ENCODE results near the gene CCDC198. TPM values are rescaled to one million over a fixed set of nuclear protein-coding genes. Genes with fewer than 3 reads are reported as not detected.

Gene CCDC198
- total RNA-seq, 4 donors from 2014 or later: not detected

DNA sequence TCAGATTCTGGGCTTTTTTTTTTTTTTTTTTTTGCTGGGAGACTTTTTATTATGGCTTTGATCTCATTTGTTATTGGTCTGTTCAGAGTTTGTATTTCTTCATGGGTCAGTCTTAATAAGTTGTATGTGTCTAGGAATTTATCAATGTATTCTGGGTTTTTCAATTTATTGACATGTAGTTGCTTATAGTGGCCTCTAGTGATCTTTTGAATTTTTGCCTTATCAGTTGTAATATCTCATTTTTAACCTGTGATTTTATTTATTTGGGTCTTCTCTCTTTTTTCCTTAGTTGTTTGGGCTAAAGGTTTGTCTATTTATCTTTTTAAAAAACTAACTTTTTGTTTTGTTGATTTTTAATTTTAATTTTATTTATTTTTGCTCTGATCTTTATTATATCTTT, 57.7 kb downstream of the CCDC198 start:
- TF ChIP-seq CTCF (IDR thresholded peaks at IDR 0.05) (no peak), POLR2A (IDR thresholded peaks at IDR 0.05) (no peak)

GRCh38 chr14:57420986-57421385, 72.7 kb downstream of the CCDC198 start:
- intact Hi-C loops (cut with DNase I): no loop called here
- WGBS, 2 donors: 80% methylated on average over 3 of the region's 3 CpGs
- Histone ChIP-seq H3K36me3 (no peaks in the 10 kb centered on the region), H3K4me3 (replicated peaks in 1 of 3) (no peak overlapping the region), H3K9me3 (no peaks in the 10 kb centered on the region), H3K27ac (no peak overlapping the region), H3K27me3 (no peaks in the 10 kb centered on the region), H3K4me1 (no peaks in the 10 kb centered on the region)
- TF ChIP-seq POLR2A (IDR thresholded peaks at IDR 0.05) (no peak), CTCF (IDR thresholded peaks at IDR 0.05) (no peak)
- no peak for DNase-seq

More for the DNA sequence above, 57.7 kb downstream of the CCDC198 start:
- H3K9me3 ChIP-seq: no peaks in the 10 kb centered on the region
- no peaks in the 10 kb centered on the region for H3K36me3 ChIP-seq
- H3K27me3 ChIP-seq: no peaks in the 10 kb centered on the region
- no peak for DNase-seq
- no peaks in the 10 kb centered on the region for H3K4me1 ChIP-seq
- H3K27ac ChIP-seq: no peak overlapping the region
- H3K4me3 ChIP-seq (replicated peaks in 1 of 3): no peak overlapping the region
- intact Hi-C loops (cut with DNase I): no loop called here

DNA sequence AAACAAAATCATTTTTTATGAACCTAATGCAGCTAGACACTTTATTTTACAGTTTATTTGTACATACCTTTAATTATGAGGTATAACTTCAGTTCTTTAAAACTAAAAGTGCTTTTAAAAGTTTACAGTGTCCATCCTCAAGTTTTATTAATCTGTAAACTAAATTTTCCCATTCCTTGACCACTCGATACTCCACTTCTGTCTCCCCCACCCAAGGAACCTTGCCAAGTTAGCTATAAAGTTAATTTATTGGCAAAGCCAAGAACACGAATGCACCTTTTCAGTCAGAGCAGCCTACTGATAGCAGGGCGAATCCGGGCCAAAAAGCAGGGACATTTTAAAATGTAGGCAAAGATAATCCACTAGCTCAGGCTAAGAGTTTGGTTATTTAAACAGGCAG, 73.6 kb downstream of the CCDC198 start:
- no peak for DNase-seq
- Histone ChIP-seq H3K36me3 (no peaks in the 10 kb centered on the region), H3K4me1 (no peaks in the 10 kb centered on the region), H3K27me3 (no peaks in the 10 kb centered on the region), H3K9me3 (no peaks in the 10 kb centered on the region), H3K27ac (no peak overlapping the region), H3K4me3 (replicated peaks in 1 of 3) (no peak overlapping the region)
- TF ChIP-seq POLR2A (IDR thresholded peaks at IDR 0.05) (no peak), CTCF (IDR thresholded peaks at IDR 0.05) (no peak)
- WGBS, 2 donors: 70 to 82% methylated on average over 4 of the region's 4 CpGs
- intact Hi-C loops (cut with DNase I): no loop called here

Other genes with a start within 250 kb of the CCDC198 start
- gene EXOC5, start 225.0 kb downstream of the CCDC198 start, total RNA-seq: 10 to 100 TPM; 41.3 to 65.4 (median 43.1) TPM
- gene AP5M1, start 224.9 kb downstream of the CCDC198 start, total RNA-seq: 10 to 100 TPM; 37.8 to 51.8 (median 44.6) TPM
- gene NAA30, start 103.3 kb downstream of the CCDC198 start, total RNA-seq: 10 to 100 TPM; 15.6 to 23.9 (median 19.1) TPM

All from thyroid gland (tissue), 4 donors.